B cell (primary cell): Measurements from ENCODE around the gene VPS37C. TPM values are rescaled to one million over a fixed set of nuclear protein-coding genes. Genes with fewer than 3 reads are reported as not detected.

Source experiments
- ATAC-seq: fragments of 200-7000 bp; cut with Tn5 transposase; one replicate; pipeline ENCODE4 v1.10.0; 2021; ENCODE audit warnings: low read depth, mild to moderate bottlenecking, moderate number of reproducible peaks, moderate library complexity
- CTCF ChIA-PET: fragments of 350-600 bp; sonication (Branson Sonifier 250); formaldehyde crosslinking; loops from one replicate; lab custom pipeline; 2021; ENCODE audit warnings: antibody characterized with exemption, inconsistent platforms; lab: Charles Lee
- POLR2A ChIA-PET: fragments of 350-600 bp; sonication (Branson Sonifier 250); formaldehyde crosslinking; loops from one replicate; lab custom pipeline; 2021; ENCODE audit warnings: antibody characterized with exemption; lab: Charles Lee
- DNase-seq: peaks from one replicate; pipeline ENCODE4 v3.0.0; 2013
- H2AFZ ChIP-seq: 2 replicates; pipeline ENCODE4 v1.6.1; 2012; ENCODE audit warnings: mild to moderate bottlenecking, low read depth, low read length; ENCODE audit not compliant: insufficient read depth, poor library complexity, severe bottlenecking
- H3K27ac ChIP-seq, 2 donors: 1 replicate in 1 of 2; 2 replicates in 1 of 2; pipeline ENCODE4 v1.5.1; 2012 to 2013; ENCODE audit warnings: low read length in 2 of 2, mild to moderate bottlenecking in 2 of 2, moderate library complexity in 1 of 2
- H3K27me3 ChIP-seq, 4 experiments: fragments of 200-600 bp in 1 of 4; sonication (generic) in 1 of 4; replicated peaks in 1 of 4; 1 replicate in 2 of 4; 2 replicates in 2 of 4; pipeline versions ENCODE4 v1.6.1 to v1.7.0; 2013 to 2016; ENCODE audit warnings: low read length in 3 of 4, mild to moderate bottlenecking in 2 of 4, mixed read lengths in 1 of 4, moderate library complexity in 1 of 4; ENCODE audit not compliant: insufficient read depth in 4 of 4, control insufficient read depth in 3 of 4; ENCODE audit errors: control extremely low read depth in 1 of 4
- H3K36me3 ChIP-seq, 2 experiments: replicated peaks in 1 of 2; 1 replicate in 1 of 2; 2 replicates in 1 of 2; pipeline versions ENCODE4 v1.6.1 to v1.7.1; 2013; ENCODE audit warnings: low read length in 1 of 2; ENCODE audit not compliant: insufficient read depth in 2 of 2, control insufficient read depth in 1 of 2; ENCODE audit errors: control extremely low read depth in 1 of 2, extremely low read depth in 1 of 2
- H3K4me1 ChIP-seq, 2 donors: fragments of 200-600 bp in 1 of 2; sonication (generic) in 1 of 2; 1 replicate in 1 of 2; 2 replicates in 1 of 2; pipeline versions ENCODE4 v1.5.1 to v1.6.1; 2013 to 2017; ENCODE audit warnings: low read length in 2 of 2; ENCODE audit not compliant: control insufficient read depth in 2 of 2, insufficient read depth in 2 of 2
- H3K4me2 ChIP-seq: replicated peaks from 2 replicates; pipeline ENCODE3; 2012; ENCODE audit warnings: mild to moderate bottlenecking, low read depth, low read length; ENCODE audit not compliant: poor library complexity, severe bottlenecking
- H3K4me3 ChIP-seq, 5 experiments: fragments of 200-600 bp in 1 of 5; sonication (generic) in 1 of 5; 1 replicate in 3 of 5; 2 replicates in 2 of 5; pipeline versions ENCODE4 v1.5.1 to v1.7.0; 2011 to 2016; ENCODE audit warnings: low read length in 4 of 5, mild to moderate bottlenecking in 4 of 5, low read depth in 2 of 5, control low read depth in 1 of 5, moderate library complexity in 1 of 5; ENCODE audit not compliant: insufficient read depth in 1 of 5; ENCODE audit errors: control extremely low read depth in 1 of 5, extremely low read depth in 1 of 5
- H3K79me2 ChIP-seq: fragments of 200-600 bp; sonication (generic); one replicate; pipeline ENCODE4 v1.6.0; 2016; ENCODE audit warnings: low read length; ENCODE audit not compliant: control insufficient read depth, insufficient read depth
- H3K9ac ChIP-seq: fragments of 200-600 bp; sonication (generic); 2 replicates; pipeline ENCODE4 v1.6.1; 2017; ENCODE audit warnings: mild to moderate bottlenecking, low read length, moderate library complexity
- H3K9me3 ChIP-seq, 3 donors: one replicate each; pipeline versions ENCODE4 v1.6.1 to v1.7.1; 2013; ENCODE audit warnings: low read length in 2 of 3; ENCODE audit not compliant: control insufficient read depth in 2 of 3, insufficient read depth in 1 of 3; ENCODE audit errors: control extremely low read depth in 1 of 3
- H4K20me1 ChIP-seq: 2 replicates; pipeline ENCODE4 v1.6.0; 2012; ENCODE audit warnings: mild to moderate bottlenecking, low read length; ENCODE audit not compliant: insufficient read depth, control insufficient read depth, poor library complexity, severe bottlenecking
- H3K27ac Mint-ChIP-seq: one replicate; pipeline ENCODE4 v1.8.0; 2021; ENCODE audit warnings: mixed read lengths
- H3K27me3 Mint-ChIP-seq: one replicate; pipeline ENCODE4 v1.8.0; 2021; ENCODE audit warnings: mixed read lengths
- H3K4me1 Mint-ChIP-seq: one replicate; pipeline ENCODE4 v1.8.0; 2021; ENCODE audit warnings: mixed read lengths
- H3K4me3 Mint-ChIP-seq: one replicate; pipeline ENCODE4 v1.8.0; 2021; ENCODE audit warnings: mixed read lengths
- H3K9me3 Mint-ChIP-seq: one replicate; pipeline ENCODE4 v1.8.0; 2022; ENCODE audit warnings: mixed read lengths; ENCODE audit not compliant: insufficient read depth
- CTCF ChIP-seq: fragments of 200-600 bp; IDR thresholded peaks from one replicate; pipeline ENCODE4 v1.8.0; 2022; ENCODE audit warnings: antibody characterized with exemption, mild to moderate bottlenecking
- EZH2 ChIP-seq: IDR thresholded peaks from 2 replicates; pipeline ENCODE4 v1.6.1; 2012; ENCODE audit warnings: borderline replicate concordance, low read depth, mild to moderate bottlenecking, moderate library complexity, low read length; ENCODE audit not compliant: insufficient read depth, poor library complexity, severe bottlenecking
- WGBS: methylation state at CpG from one replicate; pipeline ENCODE4 v1.1.5; 2013; ENCODE audit warnings: missing lambda C conversion rate; ENCODE audit not compliant: insufficient coverage; 5-methylcytosine and 5-hydroxymethylcytosine counted together
- intact Hi-C: fragments of 100-400 bp; cut with micrococcal nuclease; formaldehyde crosslinking; loops from one replicate; pipeline ENCODE4 v1.10.0; 2022
- polyA plus RNA-seq: library from polyadenylated mRNA; depleted of rRNA; stranded (reverse); fragments of >200 nt; gene quantifications from 2 replicates; pipeline ENCODE4 v1.2.3, GENCODE V29; 2012
- total RNA-seq, 2 donors: library from RNA; stranded (reverse); fragments of 120-200 nt in 1 of 2; gene quantifications; 1 replicate in 1 of 2; 2 replicates in 1 of 2; pipeline versions ENCODE4 v1.2.3 to v1.2.4, GENCODE V29; 2013 to 2022

Gene VPS37C
- total and polyA plus RNA-seq, 2 donors (not counting 1 experiment from before 2014, with no cell fraction given): 6.4 to 20.1 TPM

DNA sequence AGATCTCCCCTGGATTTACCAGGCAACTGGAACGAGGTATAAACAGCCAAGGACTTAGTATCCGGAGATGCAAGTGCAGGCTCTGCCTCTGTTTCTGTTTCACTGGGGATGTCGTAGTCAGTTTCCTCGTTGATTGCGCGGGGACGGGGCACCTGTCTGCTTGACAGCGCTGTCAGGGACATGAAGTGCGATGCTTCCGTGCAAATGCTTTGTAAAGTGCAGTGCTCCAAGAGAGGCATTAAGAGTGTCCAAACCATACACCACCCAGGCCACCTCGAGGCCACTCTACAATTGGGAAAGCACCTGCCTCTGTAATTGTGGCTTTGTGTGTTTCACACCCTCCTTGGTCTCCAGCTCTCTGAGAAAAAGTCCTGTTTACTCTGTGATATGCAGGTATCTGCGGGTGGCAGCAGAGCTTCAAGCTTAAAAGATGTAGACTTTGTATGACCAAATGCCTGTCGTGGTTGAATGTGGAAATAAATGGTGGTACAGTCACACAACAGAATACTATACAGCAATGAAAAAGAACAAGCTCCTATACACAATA lies 77.6 kb downstream of the VPS37C start:
- ATAC-seq (no peak), DNase-seq (no peak)
- Mint-ChIP-seq H3K9me3 (no peaks in the 10 kb centered on the region), H3K4me3 (no peak overlapping the region), H3K27ac (no peak overlapping the region), H3K4me1 (peaks cover 11% of the 10 kb centered on the region), H3K27me3 (no peaks in the 10 kb centered on the region)
- Histone ChIP-seq H2AFZ (no peak overlapping the region), H3K36me3 (no peaks in the 10 kb centered on the region), H3K79me2 (no peaks in the 10 kb centered on the region), H3K9ac (no peak overlapping the region), H4K20me1 (no peaks in the 10 kb centered on the region), H3K4me2 (no peak overlapping the region), H3K9me3 (peaks cover 0 to 2% (median 0%) of the 10 kb centered on the region in 3 donors), H3K27ac (no peak overlapping the region), H3K4me3 (no peak overlapping the region), H3K4me1 (peaks cover 0 to 6% of the 10 kb centered on the region in 2 donors), H3K27me3 (no peaks in the 10 kb centered on the region)
- CTCF ChIA-PET: interaction anchor here (1.5 kb wide), 1 partner anchor 9 kb away, joined by 5 read pairs; no protein-coding TSS in a partner anchor
- intact Hi-C loops: no loop called here
- WGBS: 99% methylated on average over 8 of the region's 13 CpGs
- POLR2A ChIA-PET: interaction anchor here (1.3 kb wide), 1 partner anchor 14 kb away, joined by 3 read pairs; no protein-coding TSS in a partner anchor
- TF ChIP-seq CTCF: no peak
- no peak for TF ChIP-seq EZH2

DNA sequence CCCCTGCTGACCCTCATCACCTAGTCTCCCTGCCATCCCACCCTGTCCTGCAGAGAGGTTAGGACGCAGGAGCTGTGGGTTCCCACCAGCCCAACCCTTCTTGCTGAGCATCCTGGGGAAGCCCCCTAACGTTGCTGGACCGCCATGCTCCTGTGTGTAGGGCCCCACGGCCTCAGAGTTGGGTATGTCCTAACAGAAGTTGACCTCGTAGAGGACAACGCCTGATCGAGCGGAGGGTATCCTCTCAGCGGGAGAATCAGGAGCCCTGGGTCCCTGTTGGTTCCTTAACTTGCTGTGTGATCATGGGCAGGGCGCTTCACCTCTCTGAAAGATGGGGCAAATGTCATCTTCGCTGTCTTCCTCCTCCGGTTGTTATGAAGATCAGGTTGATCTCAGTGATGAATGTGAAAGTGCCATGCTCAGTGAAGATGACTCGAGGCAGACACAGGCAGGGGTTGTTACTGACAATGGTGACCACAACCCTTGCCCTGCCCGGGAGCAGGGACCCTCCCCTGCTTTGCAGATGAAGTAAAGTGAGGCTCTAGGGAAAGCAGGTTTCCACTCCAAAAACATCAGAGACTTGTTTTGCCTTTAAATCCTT lies 78.2 kb downstream of the VPS37C start:
- ChIA-PET POLR2A (interaction anchor here (1.3 kb wide), 1 partner anchor 14 kb away, joined by 3 read pairs; no protein-coding TSS in a partner anchor), CTCF (interaction anchor here (1.5 kb wide), 1 partner anchor 8 kb away, joined by 5 read pairs; no protein-coding TSS in a partner anchor)
- intact Hi-C loops: no loop called here
- Mint-ChIP-seq H3K27me3 (no peaks in the 10 kb centered on the region), H3K27ac (no peak overlapping the region), H3K9me3 (no peaks in the 10 kb centered on the region), H3K4me3 (no peak overlapping the region), H3K4me1 (peaks cover 9% of the 10 kb centered on the region)
- no peak overlapping the region for H3K4me3 ChIP-seq
- 89% methylated on average over 13 of the region's 14 CpGs for WGBS
- TF ChIP-seq EZH2: no peak
- TF ChIP-seq CTCF: no peak
- no peaks in the 10 kb centered on the region for H3K27me3 ChIP-seq
- H4K20me1 ChIP-seq: no peaks in the 10 kb centered on the region
- H3K9me3 ChIP-seq: peaks cover 0 to 2% (median 0%) of the 10 kb centered on the region in 3 donors
- no peak for DNase-seq
- ATAC-seq: no peak
- no peaks in the 10 kb centered on the region for H3K79me2 ChIP-seq
- H3K27ac ChIP-seq: no peak overlapping the region
- peaks cover 0 to 6% of the 10 kb centered on the region in 2 donors for H3K4me1 ChIP-seq
- H3K4me2 ChIP-seq: no peak overlapping the region
- H2AFZ ChIP-seq: no peak overlapping the region
- H3K9ac ChIP-seq: no peak overlapping the region
- H3K36me3 ChIP-seq: no peaks in the 10 kb centered on the region
